GM12865 (cell line): ENCODE data around the gene OR10AD1.

Experiments used
- DNase-seq: peaks from one replicate; pipeline ENCODE4 v3.0.0; 2010; ENCODE audit warnings: low read depth
- H3K4me3 ChIP-seq: 2 replicates; pipeline ENCODE4 v1.5.1; 2011; ENCODE audit warnings: mild to moderate bottlenecking, low read depth, low read length, control low read depth
- TF ChIP-seq, protein P1 (sequence below): IDR thresholded peaks from 2 replicates; pipeline ENCODE4 v1.5.1; 2011; ENCODE audit warnings: low read length, control low read depth, low read depth, inconsistent platforms; ENCODE audit not compliant: insufficient read depth; ENCODE audit errors: missing control alignments

OR10AD1 gene

DNA sequence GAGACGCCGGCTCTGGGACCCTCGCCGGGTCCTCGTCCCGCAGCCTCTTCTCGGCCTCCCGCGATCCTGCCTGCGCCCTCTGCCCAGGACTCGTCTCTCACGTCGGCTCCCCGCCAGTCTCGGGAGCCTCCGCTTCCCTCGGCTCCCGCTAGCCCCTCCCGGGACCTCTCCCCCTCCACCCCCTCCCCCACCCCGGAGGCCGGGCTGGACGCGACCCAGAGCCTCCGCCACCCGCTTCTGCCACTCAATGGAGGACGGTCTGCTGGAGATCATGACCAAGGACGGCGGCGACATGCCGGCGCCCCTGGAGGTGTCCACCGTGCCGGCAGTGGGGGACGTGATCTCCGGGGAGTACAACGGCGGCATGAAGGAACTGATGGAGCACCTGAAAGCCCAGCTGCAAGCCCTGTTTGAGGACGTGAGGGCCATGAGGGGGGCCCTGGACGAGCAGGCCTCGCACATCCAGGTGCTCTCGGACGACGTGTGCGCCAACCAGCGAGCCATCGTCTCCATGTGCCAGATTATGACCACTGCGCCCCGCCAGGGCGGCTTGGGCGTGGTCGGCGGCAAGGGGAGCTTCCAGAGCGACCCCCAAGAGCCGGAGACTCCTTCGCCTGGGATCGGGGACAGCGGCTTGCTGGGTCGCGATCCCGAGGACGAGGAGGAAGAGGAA lies 19.1 kb downstream of the OR10AD1 start:
- no peak for DNase-seq
- TF ChIP-seq, protein P1, sequence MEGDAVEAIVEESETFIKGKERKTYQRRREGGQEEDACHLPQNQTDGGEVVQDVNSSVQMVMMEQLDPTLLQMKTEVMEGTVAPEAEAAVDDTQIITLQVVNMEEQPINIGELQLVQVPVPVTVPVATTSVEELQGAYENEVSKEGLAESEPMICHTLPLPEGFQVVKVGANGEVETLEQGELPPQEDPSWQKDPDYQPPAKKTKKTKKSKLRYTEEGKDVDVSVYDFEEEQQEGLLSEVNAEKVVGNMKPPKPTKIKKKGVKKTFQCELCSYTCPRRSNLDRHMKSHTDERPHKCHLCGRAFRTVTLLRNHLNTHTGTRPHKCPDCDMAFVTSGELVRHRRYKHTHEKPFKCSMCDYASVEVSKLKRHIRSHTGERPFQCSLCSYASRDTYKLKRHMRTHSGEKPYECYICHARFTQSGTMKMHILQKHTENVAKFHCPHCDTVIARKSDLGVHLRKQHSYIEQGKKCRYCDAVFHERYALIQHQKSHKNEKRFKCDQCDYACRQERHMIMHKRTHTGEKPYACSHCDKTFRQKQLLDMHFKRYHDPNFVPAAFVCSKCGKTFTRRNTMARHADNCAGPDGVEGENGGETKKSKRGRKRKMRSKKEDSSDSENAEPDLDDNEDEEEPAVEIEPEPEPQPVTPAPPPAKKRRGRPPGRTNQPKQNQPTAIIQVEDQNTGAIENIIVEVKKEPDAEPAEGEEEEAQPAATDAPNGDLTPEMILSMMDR = no peak
- H3K4me3 ChIP-seq = peak overlapping the region; percentile 75

DNA sequence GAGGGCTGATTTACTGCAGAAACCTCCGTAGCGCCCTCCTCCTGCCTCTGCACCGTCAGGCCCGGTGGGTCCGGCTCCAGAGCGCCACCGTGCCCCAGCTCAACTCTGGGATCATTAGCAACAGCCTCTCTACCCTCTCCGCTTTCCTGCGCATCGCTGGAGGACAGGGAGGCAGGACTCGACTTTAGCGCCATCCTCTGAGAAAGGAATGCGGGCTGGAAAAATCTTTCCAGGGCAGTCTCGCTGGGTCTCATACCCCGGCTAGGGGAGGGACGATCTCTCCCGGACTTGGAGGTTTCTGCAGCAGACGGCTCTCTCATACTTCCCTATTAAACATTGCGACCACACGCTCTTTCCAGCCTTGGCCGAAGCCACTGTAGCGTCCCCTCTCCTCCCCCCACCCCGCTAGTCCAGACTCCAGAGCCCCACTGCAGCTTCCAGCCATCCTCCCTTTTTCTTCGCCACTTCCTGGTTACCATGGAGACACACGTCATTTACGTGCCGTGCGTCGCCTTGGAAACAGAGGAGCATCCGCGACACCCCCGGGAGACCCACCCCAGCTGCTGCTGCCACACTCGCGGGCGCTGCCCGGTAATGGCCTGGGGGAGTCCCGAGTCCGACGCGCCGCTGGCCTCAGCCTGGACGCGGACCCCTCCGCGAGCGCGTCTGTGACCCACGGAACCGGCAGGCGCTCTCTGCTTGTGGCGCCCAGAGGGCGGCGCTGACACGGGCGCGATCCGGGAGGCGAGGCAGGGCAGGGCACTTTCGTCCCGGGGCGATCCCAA lies 19.8 kb downstream of the OR10AD1 start, which contains the start of gene CCDC184:
Gene CCDC184, plus strand, starts transcription at position 554 of the 785 bp plus-strand sequence. CDS start 479 bp downstream, outside the sequence.
- peak within 1 kb of the TSS; percentile 75 for H3K4me3 ChIP-seq
- TF ChIP-seq, protein P1 = peak; percentile 51
- DNase-seq = peak; percentile 81

DNA sequence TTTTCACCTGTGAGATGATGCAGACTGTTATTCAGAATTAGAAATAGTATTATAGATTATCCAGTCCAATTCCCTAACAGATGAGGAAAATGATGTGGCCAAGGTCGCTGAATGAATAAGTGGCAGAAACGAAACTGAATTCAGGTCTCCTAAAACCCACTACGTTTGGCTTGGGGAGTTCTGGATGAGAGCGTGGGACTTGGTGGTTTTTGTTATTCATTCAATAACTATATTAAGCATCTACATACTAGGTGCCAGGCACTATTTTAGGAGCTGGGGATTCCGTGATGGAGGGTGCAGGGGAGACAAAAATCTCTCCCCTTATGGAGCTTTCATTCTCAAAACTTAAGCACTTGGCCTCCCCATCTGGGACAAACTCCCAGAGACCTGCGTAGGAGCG lies 20.5 kb downstream of the OR10AD1 start:
- TF ChIP-seq, protein P1 = no peak
- peak overlapping the region; percentile 75 for H3K4me3 ChIP-seq
- no peak for DNase-seq

DNA sequence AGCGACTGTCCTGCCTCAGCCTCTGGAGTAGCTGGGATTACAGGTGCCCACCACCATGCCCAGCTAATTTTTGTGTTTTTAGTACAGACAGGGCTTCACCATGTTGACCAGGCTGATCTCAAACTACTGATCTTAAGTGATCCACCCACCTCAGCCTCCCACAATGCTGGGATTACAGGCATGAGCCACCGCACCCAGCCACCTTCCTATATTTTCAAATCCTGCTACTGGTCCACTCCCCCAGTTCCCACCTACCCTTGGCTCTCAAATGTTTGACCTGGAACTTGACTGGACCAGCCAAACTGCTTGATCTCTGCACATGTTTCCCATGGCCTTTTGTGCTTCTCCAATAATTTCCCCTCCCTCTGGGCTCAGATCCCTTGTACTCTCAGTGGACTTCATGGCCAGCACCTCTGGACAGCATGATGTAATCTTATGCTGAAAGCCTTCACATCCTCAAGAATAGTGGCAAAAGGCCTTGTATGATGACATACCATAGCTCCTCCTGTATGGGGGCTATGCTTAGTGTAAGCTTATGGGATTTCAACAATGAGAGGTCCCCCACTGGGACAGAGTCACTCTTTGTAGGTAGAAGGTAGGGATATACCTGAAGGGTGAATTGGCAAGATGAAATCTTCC lies 22.1 kb downstream of the OR10AD1 start:
- TF ChIP-seq, protein P1 = no peak
- DNase-seq = no peak
- no peak overlapping the region for H3K4me3 ChIP-seq

DNA sequence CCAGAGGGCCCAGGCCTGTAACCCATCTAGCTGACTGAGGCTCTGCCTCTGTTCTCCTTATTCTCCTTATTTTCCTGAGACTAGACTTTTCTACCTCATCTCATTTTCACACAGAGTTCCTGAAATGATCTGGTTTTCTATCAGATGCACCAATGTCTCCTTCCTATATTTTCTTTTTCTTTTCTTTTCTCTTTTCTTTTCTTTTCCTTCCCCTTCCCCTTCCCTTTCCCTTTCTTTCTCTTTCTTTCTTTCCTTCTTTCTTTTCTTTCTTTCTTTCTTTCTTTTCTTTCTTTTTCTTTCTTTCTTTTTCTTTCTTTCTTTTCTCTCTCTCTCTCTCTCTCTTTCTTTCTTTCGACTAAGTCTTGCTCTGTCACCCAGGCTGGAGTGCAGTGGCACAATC lies 22.7 kb downstream of the OR10AD1 start:
- no peak for DNase-seq
- no peak overlapping the region for H3K4me3 ChIP-seq
- TF ChIP-seq, protein P1 = no peak

DNA sequence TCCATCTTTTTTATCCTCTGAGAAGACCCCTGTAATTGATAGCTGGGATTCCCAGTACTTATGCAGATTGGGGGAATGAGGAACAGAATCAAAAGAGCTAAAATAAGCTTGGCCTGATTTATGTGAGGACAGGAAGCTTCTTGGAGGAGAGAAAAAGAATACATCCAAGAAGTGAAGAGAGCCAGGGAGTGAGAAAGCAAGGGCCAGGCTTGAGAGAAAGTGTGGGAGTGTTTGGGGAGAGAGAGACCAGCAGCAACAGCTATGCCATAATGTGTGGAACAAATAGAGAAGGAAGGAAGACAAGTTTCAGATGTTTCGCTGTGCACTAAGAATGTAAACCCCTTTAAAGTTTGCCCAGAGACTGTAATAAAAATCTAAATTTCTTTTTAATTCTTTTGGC lies 23.6 kb downstream of the OR10AD1 start:
- TF ChIP-seq, protein P1 = no peak
- no peak overlapping the region for H3K4me3 ChIP-seq
- no peak for DNase-seq
